Gastrocnemius medialis (tissue), 4 donors: ENCODE data around the gene ENGASE.

Experiments used
- POLR2A ChIP-seq, 2 donors: fragments of 450-650 bp; IDR thresholded peaks; one replicate each; pipeline ENCODE4 v1.6.1; 2017; ENCODE audit warnings: antibody characterized with exemption in 2 of 2, mild to moderate bottlenecking in 2 of 2, moderate library complexity in 2 of 2
- TF ChIP-seq, protein P1 (sequence below), 5 experiments: fragments of 450-650 bp in 3 of 5; fragments of 200-600 bp in 2 of 5; sonication (generic) in 2 of 5; IDR thresholded peaks in 4 of 5; conservative IDR thresholded peaks in 1 of 5; 1 replicate in 4 of 5; 2 replicates in 1 of 5; pipeline ENCODE4 v1.5.1; 2016 to 2019; ENCODE audit warnings: antibody characterized with exemption in 5 of 5, mild to moderate bottlenecking in 3 of 5, moderate library complexity in 3 of 5

DNA sequence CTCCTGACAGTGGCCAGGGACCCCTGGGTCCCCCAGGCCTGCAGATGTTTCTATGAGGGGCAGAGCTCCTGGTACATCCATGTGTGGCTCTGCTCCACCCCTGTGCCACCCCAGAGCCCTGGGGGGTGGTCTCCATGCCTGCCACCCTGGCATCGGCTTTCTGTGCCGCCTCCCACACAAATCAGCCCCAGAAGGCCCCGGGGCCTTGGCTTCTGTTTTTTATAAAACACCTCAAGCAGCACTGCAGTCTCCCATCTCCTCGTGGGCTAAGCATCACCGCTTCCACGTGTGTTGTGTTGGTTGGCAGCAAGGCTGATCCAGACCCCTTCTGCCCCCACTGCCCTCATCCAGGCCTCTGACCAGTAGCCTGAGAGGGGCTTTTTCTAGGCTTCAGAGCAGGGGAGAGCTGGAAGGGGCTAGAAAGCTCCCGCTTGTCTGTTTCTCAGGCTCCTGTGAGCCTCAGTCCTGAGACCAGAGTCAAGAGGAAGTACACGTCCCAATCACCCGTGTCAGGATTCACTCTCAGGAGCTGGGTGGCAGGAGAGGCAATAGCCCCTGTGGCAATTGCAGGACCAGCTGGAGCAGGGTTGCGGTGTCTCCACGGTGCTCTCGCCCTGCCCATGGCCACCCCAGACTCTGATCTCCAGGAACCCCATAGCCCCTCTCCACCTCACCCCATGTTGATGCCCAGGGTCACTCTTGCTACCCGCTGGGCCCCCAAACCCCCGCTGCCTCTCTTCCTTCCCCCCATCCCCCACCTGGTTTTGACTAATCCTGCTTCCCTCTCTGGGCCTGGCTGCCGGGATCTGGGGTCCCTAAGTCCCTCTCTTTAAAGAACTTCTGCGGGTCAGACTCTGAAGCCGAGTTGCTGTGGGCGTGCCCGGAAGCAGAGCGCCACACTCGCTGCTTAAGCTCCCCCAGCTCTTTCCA lies 25.5 kb upstream of the ENGASE start:
- TF ChIP-seq, protein P1, sequence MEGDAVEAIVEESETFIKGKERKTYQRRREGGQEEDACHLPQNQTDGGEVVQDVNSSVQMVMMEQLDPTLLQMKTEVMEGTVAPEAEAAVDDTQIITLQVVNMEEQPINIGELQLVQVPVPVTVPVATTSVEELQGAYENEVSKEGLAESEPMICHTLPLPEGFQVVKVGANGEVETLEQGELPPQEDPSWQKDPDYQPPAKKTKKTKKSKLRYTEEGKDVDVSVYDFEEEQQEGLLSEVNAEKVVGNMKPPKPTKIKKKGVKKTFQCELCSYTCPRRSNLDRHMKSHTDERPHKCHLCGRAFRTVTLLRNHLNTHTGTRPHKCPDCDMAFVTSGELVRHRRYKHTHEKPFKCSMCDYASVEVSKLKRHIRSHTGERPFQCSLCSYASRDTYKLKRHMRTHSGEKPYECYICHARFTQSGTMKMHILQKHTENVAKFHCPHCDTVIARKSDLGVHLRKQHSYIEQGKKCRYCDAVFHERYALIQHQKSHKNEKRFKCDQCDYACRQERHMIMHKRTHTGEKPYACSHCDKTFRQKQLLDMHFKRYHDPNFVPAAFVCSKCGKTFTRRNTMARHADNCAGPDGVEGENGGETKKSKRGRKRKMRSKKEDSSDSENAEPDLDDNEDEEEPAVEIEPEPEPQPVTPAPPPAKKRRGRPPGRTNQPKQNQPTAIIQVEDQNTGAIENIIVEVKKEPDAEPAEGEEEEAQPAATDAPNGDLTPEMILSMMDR (IDR thresholded peaks at IDR 0.05 in 4 of 5, conservative IDR thresholded peaks at IDR 0.05 in 1 of 5), result no peak
- no peak for TF ChIP-seq POLR2A (IDR thresholded peaks at IDR 0.05)
